Activated CD8-positive, alpha-beta T cell treated with anti-CD3 and anti-CD28 coated beads for 36 hours (primary cell): ENCODE data around the gene GAS2. TPM values are rescaled to one million over a fixed set of nuclear protein-coding genes. Genes with fewer than 3 reads are reported as not detected.

Source experiments
- ATAC-seq: fragments of 200-7000 bp; cut with Tn5 transposase; one replicate; pipeline ENCODE4 v1.10.0; 2021; ENCODE audit warnings: mild to moderate bottlenecking, moderate library complexity
- CTCF ChIA-PET: fragments of 350-600 bp; sonication (Branson Sonifier 250); formaldehyde crosslinking; loops from one replicate; lab custom pipeline; 2021; ENCODE audit warnings: antibody characterized with exemption; lab: Charles Lee
- POLR2A ChIA-PET: fragments of 350-600 bp; sonication (Branson Sonifier 250); formaldehyde crosslinking; loops from one replicate; lab custom pipeline; 2021; ENCODE audit warnings: antibody characterized with exemption; lab: Charles Lee
- DNase-seq: peaks from one replicate; pipeline ENCODE4 v3.0.0-alpha.2; 2020
- H3K27ac Mint-ChIP-seq: one replicate; pipeline ENCODE4 v1.8.0; 2021; ENCODE audit warnings: mild to moderate bottlenecking, mixed read lengths
- H3K27me3 Mint-ChIP-seq: one replicate; pipeline ENCODE4 v1.8.0; 2021; ENCODE audit warnings: mixed read lengths
- H3K36me3 Mint-ChIP-seq: one replicate; pipeline ENCODE4 v1.8.0; 2021; ENCODE audit warnings: low read depth, mixed read lengths
- H3K4me1 Mint-ChIP-seq: one replicate; pipeline ENCODE4 v1.8.0; 2021; ENCODE audit warnings: low read depth, mixed read lengths
- H3K4me3 Mint-ChIP-seq: one replicate; pipeline ENCODE4 v1.8.0; 2021; ENCODE audit warnings: mild to moderate bottlenecking, moderate library complexity, mixed read lengths
- H3K9me3 Mint-ChIP-seq: one replicate; pipeline ENCODE4 v1.8.0; 2021; ENCODE audit warnings: mixed read lengths
- CTCF ChIP-seq: fragments of 200-600 bp; IDR thresholded peaks from one replicate; pipeline ENCODE4 v1.8.0; 2022; ENCODE audit warnings: antibody characterized with exemption, mild to moderate bottlenecking
- intact Hi-C: fragments of 100-400 bp; cut with micrococcal nuclease; formaldehyde crosslinking; loops from one replicate; pipeline ENCODE4 v1.10.0; 2022
- total RNA-seq, 2 experiments: library from RNA; stranded (reverse); gene quantifications; one replicate each; pipeline ENCODE4 v1.2.3, GENCODE V29; 2021

Gene GAS2
- total RNA-seq, 2 experiments from 2014 or later: 0.99 to 2.6 TPM

DNA sequence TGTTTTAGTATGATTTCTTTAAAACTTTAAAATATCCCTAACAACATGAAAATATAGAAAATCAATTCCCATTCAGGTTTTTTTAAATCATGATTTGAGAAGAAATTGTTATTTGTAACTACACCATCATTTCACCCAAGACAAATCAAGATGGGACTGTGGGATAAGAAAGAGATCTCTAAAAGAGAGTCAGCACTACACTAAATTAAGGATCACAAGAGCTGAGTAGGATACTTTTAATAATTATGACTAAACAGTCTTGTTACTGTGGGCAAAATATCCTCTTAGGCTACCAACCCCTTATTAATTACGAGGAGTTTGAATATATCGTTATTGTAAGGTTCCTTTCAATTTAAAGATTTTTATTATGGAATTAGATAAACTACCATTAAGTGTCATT is 3.0 kb downstream of the GAS2 start:
- no peak for ATAC-seq
- peaks cover 49% of the 10 kb centered on the region for H3K27me3 Mint-ChIP-seq
- peaks cover 19% of the 10 kb centered on the region for H3K4me1 Mint-ChIP-seq
- ChIA-PET POLR2A (no interaction called here), CTCF (interaction anchor here (1.2 to 1.4 kb wide), 2 partner anchors 12 to 116 kb away, joined by 3 to 4 read pairs; no protein-coding TSS in a partner anchor)
- H3K27ac Mint-ChIP-seq: no peak overlapping the region
- no peak for DNase-seq
- no peaks in the 10 kb centered on the region for H3K36me3 Mint-ChIP-seq
- intact Hi-C loops: no loop called here
- TF ChIP-seq CTCF: no peak
- no peak overlapping the region for H3K4me3 Mint-ChIP-seq
- no peaks in the 10 kb centered on the region for H3K9me3 Mint-ChIP-seq

DNA sequence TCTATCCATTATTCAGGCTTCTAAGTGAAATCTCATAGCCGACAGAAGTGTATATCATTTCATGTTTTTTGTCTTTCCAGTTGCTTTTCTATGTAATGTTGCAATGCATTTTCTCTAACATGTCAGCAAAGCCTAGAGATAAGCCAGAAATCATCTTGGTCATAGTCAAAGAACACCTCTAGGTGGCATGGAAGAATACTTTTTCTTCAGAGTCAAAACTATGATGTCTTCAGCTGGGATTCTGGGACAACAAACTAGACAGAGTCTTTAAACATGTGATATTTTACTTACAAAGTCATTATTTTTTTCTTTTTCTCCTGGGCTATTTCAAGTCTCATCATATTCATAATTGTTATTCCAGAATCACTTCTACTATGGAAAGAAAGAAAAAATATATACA is 4.4 kb downstream of the GAS2 start:
- Mint-ChIP-seq H3K4me1 (peaks cover 19% of the 10 kb centered on the region), H3K27ac (no peak overlapping the region), H3K4me3 (no peak overlapping the region), H3K27me3 (peaks cover 45% of the 10 kb centered on the region), H3K36me3 (no peaks in the 10 kb centered on the region), H3K9me3 (no peaks in the 10 kb centered on the region)
- peak; percentile 27 for TF ChIP-seq CTCF
- intact Hi-C loops: loop anchor here (5.0 to 10.0 kb wide), 2 partner anchors 61 to 114 kb away; no protein-coding TSS in a partner anchor
- ChIA-PET CTCF (interaction anchor here (1.0 to 2.5 kb wide), 7 partner anchors 14 to 158 kb away, joined by 3 to 11 read pairs (median 4); no protein-coding TSS in a partner anchor), POLR2A (no interaction called here)
- ATAC-seq: no peak
- no peak for DNase-seq

GRCh38 chr11:22671751-22672150 is 5.3 kb downstream of the GAS2 start:
- DNase-seq (no peak), ATAC-seq (no peak)
- TF ChIP-seq CTCF: no peak
- ChIA-PET POLR2A (no interaction called here), CTCF (interaction anchor here (1.1 to 2.5 kb wide), 4 partner anchors 15 to 116 kb away, joined by 4 to 11 read pairs (median 5); no protein-coding TSS in a partner anchor)
- Mint-ChIP-seq H3K27ac (no peak overlapping the region), H3K36me3 (no peaks in the 10 kb centered on the region), H3K4me3 (no peak overlapping the region), H3K9me3 (no peaks in the 10 kb centered on the region), H3K4me1 (peaks cover 14% of the 10 kb centered on the region), H3K27me3 (peaks cover 37% of the 10 kb centered on the region)
- intact Hi-C loops: loop anchor here (5.0 to 10.0 kb wide), 2 partner anchors 61 to 113 kb away; no protein-coding TSS in a partner anchor

GRCh38 chr11:22674470-22675439 is 8.3 kb downstream of the GAS2 start:
- no peaks in the 10 kb centered on the region for H3K36me3 Mint-ChIP-seq
- CTCF ChIA-PET: interaction anchor here (1.2 to 2.6 kb wide), 2 partner anchors 8 to 113 kb away, joined by 5 to 6 read pairs; partner anchors contain the start of gene GAS2
- no peak overlapping the region for H3K27ac Mint-ChIP-seq
- ATAC-seq (no peak), DNase-seq (no peak)
- no peaks in the 10 kb centered on the region for H3K4me1 Mint-ChIP-seq
- H3K9me3 Mint-ChIP-seq: no peaks in the 10 kb centered on the region
- POLR2A ChIA-PET: no interaction called here
- H3K27me3 Mint-ChIP-seq: peaks cover 16% of the 10 kb centered on the region
- no peak for TF ChIP-seq CTCF
- no peak overlapping the region for H3K4me3 Mint-ChIP-seq
- intact Hi-C loops: loop anchor here (5.0 to 10.0 kb wide), 2 partner anchors 58 to 110 kb away; no protein-coding TSS in a partner anchor
